GM21381 (cell line): Measurements from ENCODE around the gene CCND3.

ENCODE experiments used
- ATAC-seq: cut with Tn5 transposase; IDR thresholded peaks from one replicate; pipeline ENCODE4 v1.9.1; 2021; ENCODE audit warnings: mild to moderate bottlenecking, moderate library complexity; ENCODE audit not compliant: unreplicated experiment

The CCND3 gene

GRCh38 chr6:41927253-41927652, 14.4 kb downstream of the CCND3 start:
- ATAC-seq, result no peak

- no peak for ATAC-seq
Observed at GRCh38 chr6:41922154-41922553, 19.5 kb downstream of the CCND3 start.

- peak; percentile 9 for ATAC-seq
Observed at GRCh38 chr6:41921712-41921998, 20.0 kb downstream of the CCND3 start.

- ATAC-seq, result peak; percentile 88
Observed at GRCh38 chr6:41920921-41921711, 20.5 kb downstream of the CCND3 start, which contains the start of the genes BYSL and MED20. BYSL (plus strand) TSS chr6:41921499; CDS start chr6:41921563, 64 bp downstream. MED20 (minus strand) TSS chr6:41921139; CDS start chr6:41921018, 121 bp downstream.

- no peak for ATAC-seq
Observed at GRCh38 chr6:41917528-41917927, 24.1 kb downstream of the CCND3 start.

- ATAC-seq, result no peak
Observed at GRCh38 chr6:41914869-41915530, 26.6 kb downstream of the CCND3 start.

- ATAC-seq, result no peak
Observed at GRCh38 chr6:41914343-41914742, 27.3 kb downstream of the CCND3 start.

- ATAC-seq, result no peak
Observed at GRCh38 chr6:41909727-41910126, 31.9 kb downstream of the CCND3 start.

- ATAC-seq, result no peak
Observed at GRCh38 chr6:41901882-41902519, 39.6 kb downstream of the CCND3 start.

GRCh38 chr6:41900861-41901260, 40.7 kb downstream of the CCND3 start:
- no peak for ATAC-seq

GRCh38 chr6:41896281-41896680, 45.3 kb downstream of the CCND3 start:
- no peak for ATAC-seq

GRCh38 chr6:41895300-41896233, 46.0 kb downstream of the CCND3 start, which contains the start of gene USP49:
USP49 (minus strand) TSS chr6:41895375; CDS start chr6:41806983, 88,392 bp downstream.
- ATAC-seq, result peak; percentile 81

GRCh38 chr6:41894366-41895299, 47.0 kb downstream of the CCND3 start:
- peak; percentile 33 for ATAC-seq

GRCh38 chr6:41892921-41893564, 48.6 kb downstream of the CCND3 start:
- no peak for ATAC-seq

GRCh38 chr6:41887331-41887751, 54.3 kb downstream of the CCND3 start:
- ATAC-seq, result no peak

GRCh38 chr6:41885930-41886329, 55.7 kb downstream of the CCND3 start:
- no peak for ATAC-seq

- no peak for ATAC-seq
Observed at GRCh38 chr6:41884957-41885356, 56.7 kb downstream of the CCND3 start.
